Ectodermal cell (in vitro differentiated cells): ENCODE measurements around the gene GTF2I.
"Not testable (repeated sequence)": the region's sequence is repeated elsewhere in the genome, so short reads cannot be mapped to it uniquely, and the experiment has no call there.

ENCODE experiments used
- H3K27ac ChIP-seq: 2 replicates; pipeline ENCODE4 v1.7.0; 2013; ENCODE audit warnings: mild to moderate bottlenecking, low read depth, low read length; ENCODE audit not compliant: insufficient read depth, poor library complexity, severe bottlenecking
- H3K27me3 ChIP-seq: 2 replicates; pipeline ENCODE4 v1.7.0; 2013; ENCODE audit warnings: mild to moderate bottlenecking, low read length; ENCODE audit not compliant: insufficient read depth, control insufficient read depth, poor library complexity, severe bottlenecking
- H3K36me3 ChIP-seq: one replicate; pipeline ENCODE4 v1.7.0; 2013; ENCODE audit warnings: low read length; ENCODE audit not compliant: control insufficient read depth, insufficient read depth
- H3K4me1 ChIP-seq: one replicate; pipeline ENCODE4 v1.7.0; 2013; ENCODE audit warnings: low read length; ENCODE audit not compliant: control insufficient read depth, insufficient read depth
- H3K4me3 ChIP-seq: 2 replicates; pipeline ENCODE4 v1.7.0; 2013; ENCODE audit warnings: low read depth, low read length, control low read depth; ENCODE audit not compliant: insufficient read depth
- H3K9me3 ChIP-seq: 2 replicates; pipeline ENCODE4 v1.7.0; 2013; ENCODE audit warnings: mild to moderate bottlenecking, low read length, moderate library complexity; ENCODE audit not compliant: control insufficient read depth
- WGBS, 2 experiments: methylation state at CpG; one replicate each; pipeline ENCODE4 v1.1.7; 2013; ENCODE audit warnings: missing lambda C conversion rate in 2 of 2; 5-methylcytosine and 5-hydroxymethylcytosine counted together

GTF2I gene

GRCh38 chr7:74672343-74672915 is 14.9 kb downstream of the GTF2I start:
- Histone ChIP-seq H3K4me1 (no peaks in the 10 kb centered on the region), H3K36me3 (peaks cover 4% of the 10 kb centered on the region), H3K27me3 (no peaks in the 10 kb centered on the region), H3K27ac (no peak overlapping the region), H3K4me3 (no peak overlapping the region), H3K9me3 (no peaks in the 10 kb centered on the region)
- 94 to 95% methylated on average over 6 of the region's 6 CpGs for WGBS, 2 experiments

GRCh38 chr7:74674166-74674565 is 16.6 kb downstream of the GTF2I start:
- Histone ChIP-seq H3K27ac (no peak overlapping the region), H3K9me3 (no peaks in the 10 kb centered on the region), H3K27me3 (no peaks in the 10 kb centered on the region), H3K36me3 (peaks cover 4% of the 10 kb centered on the region), H3K4me1 (no peaks in the 10 kb centered on the region), H3K4me3 (no peak overlapping the region)
- WGBS, 2 experiments = 96 to 97% methylated on average over 7 of the region's 7 CpGs

GRCh38 chr7:74682829-74683228 is 25.3 kb downstream of the GTF2I start:
- Histone ChIP-seq H3K4me3 (no peak overlapping the region), H3K27me3 (no peaks in the 10 kb centered on the region), H3K36me3 (peaks cover 4% of the 10 kb centered on the region), H3K4me1 (no peaks in the 10 kb centered on the region), H3K9me3 (no peaks in the 10 kb centered on the region), H3K27ac (no peak overlapping the region)
- WGBS, 2 experiments = 91 to 100% methylated on average over 2 to 3 of the region's 3 CpGs

GRCh38 chr7:74683799-74684198 is 26.3 kb downstream of the GTF2I start:
- no peaks in the 10 kb centered on the region for H3K9me3 ChIP-seq
- H3K4me3 ChIP-seq = no peak overlapping the region
- WGBS, 2 experiments = 93 to 98% methylated on average over 5 of the region's 5 CpGs
- no peak overlapping the region for H3K27ac ChIP-seq
- H3K36me3 ChIP-seq = peaks cover 9% of the 10 kb centered on the region
- no peaks in the 10 kb centered on the region for H3K27me3 ChIP-seq
- no peaks in the 10 kb centered on the region for H3K4me1 ChIP-seq

GRCh38 chr7:74684473-74684872 is 27.0 kb downstream of the GTF2I start:
- H3K36me3 ChIP-seq = peaks cover 14% of the 10 kb centered on the region
- no peak overlapping the region for H3K4me3 ChIP-seq
- H3K9me3 ChIP-seq = no peaks in the 10 kb centered on the region
- H3K27me3 ChIP-seq = no peaks in the 10 kb centered on the region
- WGBS, 2 experiments = 93 to 98% methylated on average over 11 of the region's 11 CpGs
- no peaks in the 10 kb centered on the region for H3K4me1 ChIP-seq
- no peak overlapping the region for H3K27ac ChIP-seq

- 93 to 97% methylated on average over 5 of the region's 5 CpGs for WGBS, 2 experiments
- H3K4me1 ChIP-seq = no peaks in the 10 kb centered on the region
- H3K27ac ChIP-seq = no peak overlapping the region
- no peak overlapping the region for H3K4me3 ChIP-seq
- no peaks in the 10 kb centered on the region for H3K27me3 ChIP-seq
- H3K36me3 ChIP-seq = peaks cover 19% of the 10 kb centered on the region
- H3K9me3 ChIP-seq = no peaks in the 10 kb centered on the region
Measured at GRCh38 chr7:74684921-74685320, 27.4 kb downstream of the GTF2I start.

- Histone ChIP-seq H3K9me3 (no peaks in the 10 kb centered on the region), H3K27ac (no peak overlapping the region), H3K4me3 (no peak overlapping the region), H3K27me3 (no peaks in the 10 kb centered on the region), H3K4me1 (no peaks in the 10 kb centered on the region), H3K36me3 (peaks cover 64% of the 10 kb centered on the region)
- 95 to 96% methylated on average over 3 of the region's 3 CpGs for WGBS, 2 experiments
Measured at GRCh38 chr7:74690474-74690873, 33.0 kb downstream of the GTF2I start.

GRCh38 chr7:74704419-74704818 is 46.9 kb downstream of the GTF2I start:
- H3K36me3 ChIP-seq = peaks cover 72% of the 10 kb centered on the region
- H3K4me1 ChIP-seq, H3K4me3 ChIP-seq, H3K27me3 ChIP-seq, H3K27ac ChIP-seq, H3K9me3 ChIP-seq: not testable (repeated sequence)
- 97% methylated on average over 6 of the region's 6 CpGs for WGBS, 2 experiments

GRCh38 chr7:74707238-74707637 is 49.7 kb downstream of the GTF2I start:
- no peaks in the 10 kb centered on the region for H3K4me1 ChIP-seq
- peaks cover 73% of the 10 kb centered on the region for H3K36me3 ChIP-seq
- no peak overlapping the region for H3K27ac ChIP-seq
- H3K4me3 ChIP-seq = no peak overlapping the region
- WGBS, 2 experiments = 94 to 95% methylated on average over 12 of the region's 12 CpGs
- no peaks in the 10 kb centered on the region for H3K9me3 ChIP-seq
- H3K27me3 ChIP-seq = no peaks in the 10 kb centered on the region

GRCh38 chr7:74708569-74709275 is 51.2 kb downstream of the GTF2I start:
- H3K27ac ChIP-seq = no peak overlapping the region
- peaks cover 72% of the 10 kb centered on the region for H3K36me3 ChIP-seq

More at GRCh38 chr7:74708569-74709275, 51.2 kb downstream of the GTF2I start:
- Histone ChIP-seq H3K4me3 (no peak overlapping the region), H3K4me1 (no peaks in the 10 kb centered on the region), H3K9me3 (no peaks in the 10 kb centered on the region), H3K27me3 (no peaks in the 10 kb centered on the region)
- 95 to 97% methylated on average over 7 of the region's 7 CpGs for WGBS, 2 experiments
